ENCODE measurements around the gene HBG1. TPM values are rescaled to one million over a fixed set of nuclear protein-coding genes. Genes with fewer than 3 reads are reported as not detected.

The HBG1 gene
- total and polyA plus RNA-seq, 2 donors (not counting 1 experiment from before 2014, with no cell fraction given): not detected

DNA sequence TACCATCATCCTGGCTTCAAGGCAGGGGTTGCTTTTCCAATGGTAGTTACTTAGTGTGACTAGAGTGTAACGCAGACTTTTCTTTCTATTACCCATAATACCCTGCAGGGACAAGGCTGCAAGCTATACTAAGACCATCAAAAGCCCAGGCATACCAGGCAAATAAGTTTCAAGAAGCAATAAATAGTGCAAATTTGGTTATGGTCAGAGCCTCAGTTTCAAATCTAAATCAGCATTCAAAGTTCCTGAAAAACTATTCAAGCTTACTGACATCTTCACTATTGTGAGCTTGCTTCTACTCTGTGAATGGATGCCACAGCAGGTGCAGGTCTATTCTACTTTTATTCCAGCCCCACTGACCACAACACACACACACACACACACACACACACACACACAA is 20.3 kb downstream of the HBG1 start:
- H3K9me3 ChIP-seq (ENCODE audit: control extremely low read depth in 1 of 3, control insufficient read depth in 2 of 3, insufficient read depth in 1 of 3, low read length in 2 of 3): no peaks in the 10 kb centered on the region
- no peaks in the 10 kb centered on the region for H3K36me3 ChIP-seq (replicated peaks in 1 of 2; ENCODE audit: control extremely low read depth in 1 of 2, control insufficient read depth in 1 of 2, extremely low read depth in 1 of 2, insufficient read depth in 2 of 2, low read length in 1 of 2)
- Mint-ChIP-seq H3K27ac (no peak overlapping the region), H3K27me3 (peaks cover 3% of the 10 kb centered on the region), H3K4me3 (no peak overlapping the region), H3K9me3 (ENCODE audit: insufficient read depth) (no peaks in the 10 kb centered on the region), H3K4me1 (peaks cover 3% of the 10 kb centered on the region)
- H3K79me2 ChIP-seq (ENCODE audit: control insufficient read depth, insufficient read depth, low read length): no peaks in the 10 kb centered on the region
- DNase-seq: no peak
- no CpG with 5 or more reads among the region's 1 CpG for WGBS (ENCODE audit: insufficient coverage)
- POLR2A ChIA-PET: no interaction called here
- CTCF ChIA-PET: no interaction called here
- no peak overlapping the region for H3K27ac ChIP-seq (ENCODE audit: low read length in 2 of 2)
- H3K9ac ChIP-seq (ENCODE audit: low read length): no peak overlapping the region
- no peak overlapping the region for H3K4me3 ChIP-seq (ENCODE audit: control extremely low read depth in 1 of 5, extremely low read depth in 1 of 5, insufficient read depth in 1 of 5, low read depth in 2 of 5, low read length in 4 of 5)
- ATAC-seq (ENCODE audit: low read depth): no peak
- intact Hi-C loops (cut with micrococcal nuclease): no loop called here
- H4K20me1 ChIP-seq (ENCODE audit: control insufficient read depth, insufficient read depth, low read length, poor library complexity, severe bottlenecking): no peaks in the 10 kb centered on the region
- TF ChIP-seq, protein P1, sequence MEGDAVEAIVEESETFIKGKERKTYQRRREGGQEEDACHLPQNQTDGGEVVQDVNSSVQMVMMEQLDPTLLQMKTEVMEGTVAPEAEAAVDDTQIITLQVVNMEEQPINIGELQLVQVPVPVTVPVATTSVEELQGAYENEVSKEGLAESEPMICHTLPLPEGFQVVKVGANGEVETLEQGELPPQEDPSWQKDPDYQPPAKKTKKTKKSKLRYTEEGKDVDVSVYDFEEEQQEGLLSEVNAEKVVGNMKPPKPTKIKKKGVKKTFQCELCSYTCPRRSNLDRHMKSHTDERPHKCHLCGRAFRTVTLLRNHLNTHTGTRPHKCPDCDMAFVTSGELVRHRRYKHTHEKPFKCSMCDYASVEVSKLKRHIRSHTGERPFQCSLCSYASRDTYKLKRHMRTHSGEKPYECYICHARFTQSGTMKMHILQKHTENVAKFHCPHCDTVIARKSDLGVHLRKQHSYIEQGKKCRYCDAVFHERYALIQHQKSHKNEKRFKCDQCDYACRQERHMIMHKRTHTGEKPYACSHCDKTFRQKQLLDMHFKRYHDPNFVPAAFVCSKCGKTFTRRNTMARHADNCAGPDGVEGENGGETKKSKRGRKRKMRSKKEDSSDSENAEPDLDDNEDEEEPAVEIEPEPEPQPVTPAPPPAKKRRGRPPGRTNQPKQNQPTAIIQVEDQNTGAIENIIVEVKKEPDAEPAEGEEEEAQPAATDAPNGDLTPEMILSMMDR (IDR thresholded peaks at IDR 0.05): no peak
- TF ChIP-seq EZH2 (IDR thresholded peaks at IDR 0.05; ENCODE audit: borderline replicate concordance, insufficient read depth, low read depth, low read length, poor library complexity, severe bottlenecking): no peak
- no peak overlapping the region for H2AFZ ChIP-seq (ENCODE audit: insufficient read depth, low read depth, low read length, poor library complexity, severe bottlenecking)
- H3K4me1 ChIP-seq (ENCODE audit: control insufficient read depth in 2 of 2, insufficient read depth in 2 of 2, low read length in 2 of 2): no peaks in the 10 kb centered on the region
- no peak overlapping the region for H3K4me2 ChIP-seq (replicated peaks; ENCODE audit: low read depth, low read length, poor library complexity, severe bottlenecking)
- H3K27me3 ChIP-seq (replicated peaks in 1 of 4; ENCODE audit: control extremely low read depth in 1 of 4, control insufficient read depth in 3 of 4, insufficient read depth in 4 of 4, low read length in 3 of 4): no peaks in the 10 kb centered on the region

DNA sequence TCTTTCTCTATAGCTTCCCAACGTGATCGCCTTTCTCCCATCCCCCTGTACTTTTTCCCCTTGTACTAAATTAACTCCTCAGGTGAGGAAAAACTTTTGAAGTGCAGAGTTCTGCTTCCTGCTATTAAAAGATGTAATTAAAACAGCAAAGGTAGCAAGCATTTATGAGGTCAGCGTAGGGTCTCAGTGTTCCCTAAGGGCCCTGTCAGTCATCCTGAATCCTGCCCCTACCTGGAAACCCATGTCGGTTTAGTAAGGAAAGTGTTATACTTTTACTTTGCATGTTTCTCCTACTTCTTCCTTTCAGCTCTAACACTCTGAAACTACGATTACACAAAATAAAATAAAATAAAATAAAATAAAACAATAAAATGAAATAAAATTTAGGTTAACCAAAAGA is 21.5 kb downstream of the HBG1 start:
- no peaks in the 10 kb centered on the region for H3K27me3 ChIP-seq (replicated peaks in 1 of 4; ENCODE audit: control extremely low read depth in 1 of 4, control insufficient read depth in 3 of 4, insufficient read depth in 4 of 4, low read length in 3 of 4)
- no peaks in the 10 kb centered on the region for H3K9me3 Mint-ChIP-seq (ENCODE audit: insufficient read depth)
- CTCF ChIA-PET: no interaction called here

More for the DNA sequence above, 21.5 kb downstream of the HBG1 start:
- ATAC-seq (ENCODE audit: low read depth) (no peak), DNase-seq (no peak)
- WGBS (ENCODE audit: insufficient coverage): 100% methylated on average over 2 of the region's 5 CpGs
- Mint-ChIP-seq H3K4me1 (no peaks in the 10 kb centered on the region), H3K27me3 (peaks cover 6% of the 10 kb centered on the region), H3K27ac (no peak overlapping the region), H3K4me3 (no peak overlapping the region)
- no peak overlapping the region for H3K27ac ChIP-seq (ENCODE audit: low read length in 2 of 2)
- H3K4me1 ChIP-seq (ENCODE audit: control insufficient read depth in 2 of 2, insufficient read depth in 2 of 2, low read length in 2 of 2): no peaks in the 10 kb centered on the region
- H3K4me3 ChIP-seq (ENCODE audit: control extremely low read depth in 1 of 5, extremely low read depth in 1 of 5, insufficient read depth in 1 of 5, low read depth in 2 of 5, low read length in 4 of 5): no peak overlapping the region
- H2AFZ ChIP-seq (ENCODE audit: insufficient read depth, low read depth, low read length, poor library complexity, severe bottlenecking): no peak overlapping the region
- POLR2A ChIA-PET: no interaction called here
- no peak overlapping the region for H3K9ac ChIP-seq (ENCODE audit: low read length)
- no peaks in the 10 kb centered on the region for H3K79me2 ChIP-seq (ENCODE audit: control insufficient read depth, insufficient read depth, low read length)
- H3K36me3 ChIP-seq (replicated peaks in 1 of 2; ENCODE audit: control extremely low read depth in 1 of 2, control insufficient read depth in 1 of 2, extremely low read depth in 1 of 2, insufficient read depth in 2 of 2, low read length in 1 of 2): no peaks in the 10 kb centered on the region
- no peaks in the 10 kb centered on the region for H4K20me1 ChIP-seq (ENCODE audit: control insufficient read depth, insufficient read depth, low read length, poor library complexity, severe bottlenecking)
- TF ChIP-seq EZH2 (IDR thresholded peaks at IDR 0.05; ENCODE audit: borderline replicate concordance, insufficient read depth, low read depth, low read length, poor library complexity, severe bottlenecking): no peak
- TF ChIP-seq, protein P1 (IDR thresholded peaks at IDR 0.05): no peak
- no peaks in the 10 kb centered on the region for H3K9me3 ChIP-seq (ENCODE audit: control extremely low read depth in 1 of 3, control insufficient read depth in 2 of 3, insufficient read depth in 1 of 3, low read length in 2 of 3)
- intact Hi-C loops (cut with micrococcal nuclease): no loop called here
- no peak overlapping the region for H3K4me2 ChIP-seq (replicated peaks; ENCODE audit: low read depth, low read length, poor library complexity, severe bottlenecking)
